GM18870 (cell line): ENCODE data around the gene PIK3CD.
"Not testable (repeated sequence)": the region's sequence is repeated elsewhere in the genome, so short reads cannot be mapped to it uniquely, and the experiment has no call there.

Experiments
- ATAC-seq: cut with Tn5 transposase; IDR thresholded peaks from one replicate; pipeline ENCODE4 v1.9.1; 2021; ENCODE audit warnings: moderate library complexity; ENCODE audit not compliant: unreplicated experiment

PIK3CD gene

DNA sequence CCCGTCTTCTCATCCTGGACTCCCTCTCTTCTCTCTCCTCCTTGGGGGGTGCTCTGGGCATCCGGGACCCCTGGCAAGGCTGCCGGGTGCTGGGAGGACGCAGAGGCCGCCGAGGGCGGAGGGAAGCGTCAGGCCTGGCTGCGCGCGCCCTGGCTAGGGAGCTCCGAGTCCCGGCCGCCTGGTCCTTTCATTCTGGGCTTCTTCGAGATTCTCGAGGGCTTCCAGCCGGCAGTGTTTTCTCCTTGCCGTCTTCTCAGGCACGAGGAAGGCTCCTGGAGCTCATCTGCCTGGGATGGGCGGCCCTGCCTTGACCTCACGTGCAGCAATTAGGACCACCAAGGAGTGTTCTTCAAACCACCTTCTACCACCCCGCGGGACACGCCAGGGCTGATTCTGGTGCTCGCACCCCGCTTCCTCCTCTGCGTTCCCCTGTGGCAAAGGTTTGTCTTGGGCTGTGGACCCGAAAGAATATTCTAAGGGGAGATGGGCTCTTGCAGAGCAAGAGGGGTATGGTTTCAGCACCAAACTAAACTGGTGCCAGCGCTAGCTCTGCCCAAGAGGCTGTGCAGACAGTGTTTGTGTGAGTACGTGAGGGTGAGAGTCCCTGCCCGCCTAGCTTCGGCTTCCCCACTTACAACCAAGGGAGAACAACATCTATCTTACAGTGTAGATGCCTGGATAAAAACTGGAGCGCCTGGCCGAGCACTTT lies 36.5 kb downstream of the PIK3CD start:
- ATAC-seq = no peak

DNA sequence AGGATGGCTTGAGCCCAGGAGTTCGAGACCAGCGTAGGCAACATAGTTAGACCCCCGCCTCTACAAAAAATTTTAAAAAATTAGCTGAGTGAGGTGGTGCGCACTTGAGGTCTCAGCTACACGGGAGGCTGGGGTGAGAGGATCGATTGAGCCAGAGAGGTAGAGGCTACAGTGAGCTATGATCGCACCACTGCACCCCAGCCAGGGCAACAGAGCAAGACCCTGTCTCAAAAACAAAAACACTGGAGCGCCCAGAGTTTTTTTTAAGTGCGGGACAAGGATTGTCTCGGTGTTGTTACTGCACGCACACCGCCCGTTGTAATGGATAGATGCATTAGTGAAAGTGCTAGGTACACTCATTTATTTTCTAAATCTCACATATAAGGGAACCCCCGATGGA lies 37.1 kb downstream of the PIK3CD start:
- ATAC-seq = no peak

DNA sequence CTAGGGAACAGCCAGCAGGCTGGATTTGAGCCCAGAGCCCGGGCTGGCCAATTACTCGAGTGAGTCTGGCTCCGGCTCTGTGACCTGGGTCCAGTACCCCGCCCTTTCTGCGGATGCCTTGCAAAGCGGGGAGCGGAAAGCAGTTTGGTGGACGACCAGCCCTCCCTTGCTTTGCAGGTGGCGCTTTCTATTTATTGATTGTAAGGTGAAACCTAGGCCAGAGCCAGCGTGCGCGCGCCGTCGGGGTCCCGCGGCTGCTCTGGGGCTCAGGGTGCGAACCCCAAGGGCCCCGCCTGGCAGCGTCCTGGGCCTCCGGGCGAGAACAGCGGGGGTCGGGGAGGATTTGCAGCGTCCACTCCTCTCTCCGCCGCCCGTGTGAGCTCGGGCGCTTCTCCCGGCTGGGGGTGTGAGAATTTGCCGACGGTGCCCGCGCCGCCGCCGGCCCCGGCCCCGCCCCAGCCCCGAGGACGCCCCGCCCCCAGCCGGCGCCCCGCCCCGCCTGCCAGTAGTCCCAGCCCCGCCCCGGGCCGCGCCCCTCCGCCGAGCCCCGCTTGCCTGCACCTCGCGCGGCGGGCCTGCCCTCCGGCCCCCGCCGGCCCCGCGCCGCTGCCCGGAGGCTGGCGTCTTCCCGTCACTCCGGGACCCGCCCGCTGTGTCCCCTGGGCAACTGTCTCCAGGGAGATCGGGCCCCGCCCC lies 37.6 kb downstream of the PIK3CD start:
- ATAC-seq = no peak

DNA sequence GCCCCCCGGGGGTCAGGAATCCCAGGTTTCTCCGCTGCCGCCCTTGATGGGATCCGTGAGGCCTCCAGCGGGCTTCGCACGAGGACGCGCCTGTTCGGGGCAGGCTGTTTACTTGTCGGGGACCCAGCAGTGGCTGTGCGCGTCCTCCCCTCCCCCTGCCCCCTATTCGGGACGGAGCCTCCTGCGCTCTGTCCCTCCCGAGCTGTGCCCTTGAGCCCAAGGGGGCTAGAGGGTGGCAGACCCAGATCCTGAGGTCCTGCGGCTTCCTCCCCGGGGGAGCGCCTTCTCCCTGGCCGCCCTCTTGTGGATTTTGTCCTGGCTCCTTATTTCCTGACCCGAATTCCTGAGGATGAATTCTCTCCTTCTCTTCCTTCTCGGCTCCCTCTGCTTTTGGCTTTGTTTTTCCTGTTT lies 38.4 kb downstream of the PIK3CD start:
- no peak for ATAC-seq

DNA sequence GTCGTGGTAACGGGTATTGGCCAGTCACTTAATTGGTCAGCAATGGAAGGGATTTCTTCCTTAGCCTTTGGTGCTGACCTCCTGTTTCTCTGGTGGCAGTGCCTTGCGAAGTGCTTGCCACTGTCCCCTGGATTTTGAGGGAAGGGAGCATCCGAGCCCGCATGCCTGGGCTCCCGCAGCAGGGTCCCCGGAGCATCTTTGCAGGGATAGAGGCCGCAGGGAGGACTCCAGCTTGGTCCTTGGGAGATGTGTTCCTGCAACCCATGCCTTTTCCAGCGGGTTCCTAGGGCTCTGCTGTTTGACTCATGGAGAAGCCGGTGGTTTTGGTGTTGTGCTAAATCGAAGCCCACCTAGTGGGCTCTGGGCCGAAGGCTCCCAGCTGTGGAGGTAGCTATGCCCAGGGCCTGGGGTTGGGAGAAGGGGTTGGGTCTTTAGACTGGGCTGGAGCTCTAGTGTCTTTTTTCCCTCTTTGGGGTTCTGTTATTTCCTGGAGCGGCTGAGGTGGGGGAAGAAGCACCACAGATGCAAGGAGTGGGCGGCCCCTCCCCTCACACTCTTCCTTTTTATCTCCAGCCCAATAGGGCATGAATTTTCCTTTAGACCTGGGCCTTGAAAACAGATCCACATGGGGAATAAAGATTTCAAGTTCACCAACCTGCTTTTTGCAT lies 39.0 kb downstream of the PIK3CD start:
- ATAC-seq = no peak

DNA sequence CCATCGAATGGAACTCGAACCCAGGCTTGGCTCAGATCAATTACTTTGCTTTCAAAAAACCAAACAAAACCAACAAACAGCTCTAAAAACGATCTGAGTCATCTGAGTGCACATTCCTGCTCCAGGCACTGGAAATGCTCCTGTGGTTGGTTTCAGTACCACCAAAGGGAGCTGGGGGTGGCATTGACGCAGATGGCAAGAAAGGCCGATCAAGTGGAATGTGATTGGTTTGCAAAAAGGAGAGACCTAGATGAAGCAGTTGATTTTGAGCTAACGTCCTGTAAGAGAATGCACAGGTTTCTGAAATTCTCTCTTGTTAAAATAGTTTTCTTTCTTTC lies 39.5 kb downstream of the PIK3CD start:
- ATAC-seq = no peak

DNA sequence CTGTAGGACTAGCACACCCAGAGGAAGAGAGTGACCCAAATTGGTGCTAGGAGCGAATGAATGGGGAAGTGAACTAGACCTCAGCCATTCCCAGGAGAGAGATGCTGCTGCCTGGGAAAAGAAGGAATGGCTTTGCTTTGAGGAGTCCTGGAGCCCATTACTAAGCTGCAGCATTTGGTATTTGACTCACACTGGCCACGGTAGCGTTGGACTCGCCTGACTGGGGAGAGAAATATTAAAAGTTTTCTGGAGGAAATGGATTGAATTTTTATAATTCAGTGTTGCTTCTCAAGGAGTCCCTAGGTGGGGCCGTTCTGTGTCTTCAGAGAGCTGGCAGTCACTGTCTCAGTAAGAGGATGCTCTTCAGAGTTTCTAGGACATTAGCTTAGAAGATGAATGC lies 40.2 kb downstream of the PIK3CD start:
- no peak for ATAC-seq

DNA sequence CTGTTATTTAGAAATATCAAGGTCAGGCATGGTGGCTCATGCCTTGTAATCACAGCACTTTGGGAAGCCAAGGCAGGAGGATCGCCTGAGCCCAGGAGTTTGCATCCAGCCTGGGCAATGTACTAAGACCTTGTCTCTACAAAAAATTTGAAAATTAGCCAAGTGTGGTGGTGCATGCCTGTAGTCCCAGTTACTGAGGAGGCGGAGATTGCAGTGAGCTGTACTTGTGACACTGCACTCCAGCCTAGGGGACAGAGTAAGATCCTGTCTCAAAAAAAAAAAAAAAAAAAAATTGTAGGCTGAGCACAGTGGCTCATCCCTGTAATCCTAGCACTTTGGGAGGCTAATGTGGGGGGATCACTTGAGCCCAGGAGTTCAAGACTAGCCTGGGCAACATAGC lies 45.3 kb downstream of the PIK3CD start:
- ATAC-seq = no peak

DNA sequence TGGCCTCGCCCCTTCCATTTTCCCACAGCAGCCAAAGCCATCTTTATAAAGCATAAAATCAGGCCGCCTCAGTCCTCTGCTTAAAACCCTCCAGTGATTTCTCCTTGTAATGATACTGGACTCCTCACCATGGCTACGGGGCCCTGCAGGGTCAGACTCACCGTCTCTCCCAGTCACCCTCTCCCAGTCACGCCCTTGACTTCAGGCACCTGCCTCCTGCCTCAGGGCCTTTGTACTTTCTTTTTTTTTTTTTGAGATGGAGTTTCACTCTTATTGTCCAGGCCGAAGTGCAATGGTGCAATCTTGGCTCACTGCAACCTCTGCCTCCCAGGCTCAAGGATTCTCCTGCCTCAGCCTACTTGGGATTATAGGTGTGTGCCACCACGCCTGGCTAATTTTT lies 47.8 kb downstream of the PIK3CD start:
- ATAC-seq = no peak

DNA sequence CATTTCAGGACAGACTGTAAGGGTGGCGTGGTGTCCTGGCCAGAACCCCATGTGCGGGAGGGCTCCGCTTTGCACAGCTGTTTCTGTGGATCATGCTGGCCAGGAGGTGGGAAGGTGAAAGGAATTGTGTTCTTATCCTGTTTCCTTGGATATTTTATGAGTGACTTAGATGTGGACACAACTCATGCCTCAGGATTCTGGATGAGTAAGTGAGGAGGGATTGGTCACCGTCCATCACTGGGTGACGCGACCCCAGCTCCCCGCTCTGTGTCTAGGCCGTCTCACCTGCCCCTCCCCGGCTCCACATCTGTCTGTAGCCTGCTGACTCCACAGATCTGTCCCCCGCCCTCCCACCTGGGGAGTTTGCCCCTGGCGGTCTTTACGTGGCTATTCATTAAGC lies 48.8 kb downstream of the PIK3CD start:
- no peak for ATAC-seq

DNA sequence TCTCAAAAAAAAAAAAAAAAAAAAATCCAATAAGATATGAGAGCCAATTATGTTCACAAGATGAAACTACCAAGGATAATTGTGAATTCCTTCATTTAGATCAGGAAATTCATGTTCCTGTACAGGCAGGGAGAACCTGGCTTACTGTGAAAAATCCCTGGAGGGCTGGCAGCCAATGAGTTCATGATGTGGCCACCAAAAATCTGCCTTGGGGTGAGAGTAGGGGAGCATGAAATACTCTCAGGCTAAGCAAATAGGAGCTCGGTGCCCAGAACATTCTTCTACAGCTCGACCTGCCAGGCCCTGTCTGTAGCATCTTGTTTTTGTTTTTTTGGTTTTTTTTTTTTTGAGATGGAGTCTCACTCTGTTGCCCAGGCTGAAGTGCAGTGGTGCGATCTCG lies 50.1 kb downstream of the PIK3CD start:
- ATAC-seq = no peak

DNA sequence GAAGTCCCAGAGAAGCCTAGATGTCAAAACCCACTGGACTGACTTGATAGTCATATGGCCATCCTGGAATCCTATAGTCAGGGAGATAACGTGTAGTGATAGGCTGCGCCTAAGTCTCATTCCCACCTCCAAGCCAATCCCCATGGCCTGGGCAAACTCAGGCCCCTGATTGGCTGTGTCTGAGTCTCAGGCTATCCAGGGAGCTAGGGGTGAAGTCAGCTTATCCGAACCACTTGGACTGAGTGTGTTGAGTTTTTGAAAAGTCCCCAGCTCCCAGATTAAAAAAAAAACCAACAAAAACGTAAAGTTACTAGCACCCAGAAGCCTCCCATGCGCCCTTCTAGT lies 51.6 kb downstream of the PIK3CD start:
- ATAC-seq = no peak

DNA sequence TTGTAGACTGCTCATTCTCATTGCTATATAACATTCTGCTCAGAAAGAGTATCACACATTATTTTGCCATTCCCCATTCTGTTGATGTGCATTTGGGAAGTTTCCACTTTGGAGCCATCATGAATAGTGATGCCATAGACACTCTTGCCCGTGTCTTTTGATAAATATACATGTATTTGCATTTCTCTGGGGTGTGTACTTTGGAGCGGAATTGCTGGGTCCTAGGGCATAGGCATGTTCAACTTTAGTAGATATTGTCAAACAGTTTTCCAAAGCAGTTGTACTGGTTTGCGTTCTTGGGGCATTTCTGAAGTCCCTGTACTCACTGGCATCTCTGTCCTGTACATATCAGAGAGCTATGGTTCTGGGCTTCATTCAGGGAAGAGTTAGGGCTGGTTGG lies 52.1 kb downstream of the PIK3CD start:
- no peak for ATAC-seq

DNA sequence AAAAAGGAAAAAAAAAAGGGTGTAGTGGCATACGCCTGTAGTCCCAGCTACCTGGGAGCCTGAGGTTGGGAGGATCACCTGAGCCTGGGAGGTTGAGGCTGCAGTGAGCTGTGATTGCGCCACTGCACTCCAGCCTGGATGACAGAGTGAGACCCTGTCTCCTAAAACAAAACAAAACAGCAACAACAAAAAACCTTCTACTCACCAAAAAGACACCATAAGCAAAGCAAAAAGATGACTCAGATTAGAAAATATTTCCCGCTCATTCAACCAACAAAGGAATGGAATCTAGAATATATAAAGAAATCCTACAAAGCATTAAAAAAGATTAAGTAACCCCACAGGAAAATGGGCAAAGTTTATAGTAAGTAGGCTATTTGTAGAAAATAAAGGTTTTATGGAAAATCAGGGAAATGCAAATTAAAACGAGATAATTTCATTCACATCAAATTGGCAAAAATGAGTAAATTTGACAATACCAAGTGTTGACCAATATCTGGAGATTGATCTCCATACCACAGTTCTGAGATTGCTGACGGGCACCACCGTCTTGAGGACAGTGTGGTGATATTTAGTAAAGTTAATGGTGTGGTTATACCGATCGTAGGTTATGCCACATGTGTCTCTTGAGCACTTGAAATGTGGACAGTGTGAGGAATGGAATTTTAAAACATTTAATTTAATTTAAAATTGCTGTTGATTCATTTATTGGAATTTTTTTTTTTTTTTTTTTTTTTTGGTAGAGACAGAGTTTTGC lies 54.0 kb downstream of the PIK3CD start:
- ATAC-seq = no peak

DNA sequence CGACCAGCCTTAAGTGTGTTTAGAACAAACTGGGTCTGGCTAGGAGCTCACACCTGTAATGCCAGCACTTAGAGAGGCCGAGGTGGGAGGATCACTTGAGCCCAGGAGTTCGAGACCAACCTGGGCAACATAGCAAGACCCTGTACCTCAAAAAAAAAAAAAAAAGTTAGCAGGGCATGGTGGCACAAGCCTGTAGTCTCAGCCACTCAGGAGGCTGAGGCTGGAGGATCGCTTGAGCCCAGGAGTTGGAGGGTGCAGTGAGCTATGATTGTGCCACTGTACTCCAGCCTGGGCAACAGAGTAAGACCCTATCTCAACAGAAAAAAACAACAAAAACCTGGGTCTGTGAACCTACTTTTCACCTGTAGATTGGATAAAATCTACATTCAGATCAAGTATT lies 54.6 kb downstream of the PIK3CD start:
- ATAC-seq = no peak

DNA sequence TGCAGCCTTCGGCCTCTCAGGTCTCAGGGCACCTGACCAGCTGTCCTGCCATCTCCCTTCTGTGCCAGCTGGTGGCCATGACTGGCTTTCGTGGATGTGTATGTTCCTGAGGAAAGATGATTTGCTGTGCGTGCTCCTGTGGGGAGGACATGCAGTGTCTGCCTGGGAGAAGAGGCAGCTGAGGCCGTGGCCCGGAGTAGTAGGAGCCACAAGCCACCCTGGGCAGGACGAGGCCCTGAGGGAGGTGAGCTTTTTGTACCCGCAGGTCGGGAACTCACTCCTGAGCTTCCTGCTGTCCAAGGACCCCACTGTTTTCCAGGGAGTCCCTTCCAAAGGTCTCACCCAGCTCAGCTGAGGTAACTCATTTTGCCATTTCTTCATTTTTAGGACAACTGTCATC lies 58.5 kb downstream of the PIK3CD start:
- no peak for ATAC-seq

DNA sequence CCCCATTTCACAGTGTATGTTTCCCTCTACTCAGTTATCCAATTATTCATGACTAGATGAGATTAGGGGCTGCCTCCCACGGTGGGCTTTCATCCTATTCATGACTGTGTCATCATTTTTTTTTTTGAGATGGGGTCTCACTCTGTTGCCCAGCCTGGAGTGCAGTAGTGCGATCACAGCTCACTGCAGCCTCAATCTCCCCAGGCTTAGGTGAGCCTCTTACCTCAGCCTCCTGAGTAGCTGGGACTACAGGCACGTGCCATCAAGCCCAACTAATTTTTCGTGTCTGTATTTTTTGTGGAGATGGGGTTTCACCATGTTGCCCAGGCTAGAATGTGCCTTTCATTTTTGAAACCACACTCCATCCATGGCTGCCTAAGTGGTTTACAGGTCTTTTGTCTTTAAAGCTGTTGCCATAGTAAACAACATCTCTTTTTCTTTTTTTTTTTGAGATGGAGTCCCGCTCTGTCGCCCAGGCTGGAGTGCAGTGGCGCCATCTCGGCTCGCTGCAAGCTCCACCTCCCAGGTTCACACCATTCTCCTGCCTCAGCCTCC lies 60.0 kb downstream of the PIK3CD start:
- no peak for ATAC-seq

DNA sequence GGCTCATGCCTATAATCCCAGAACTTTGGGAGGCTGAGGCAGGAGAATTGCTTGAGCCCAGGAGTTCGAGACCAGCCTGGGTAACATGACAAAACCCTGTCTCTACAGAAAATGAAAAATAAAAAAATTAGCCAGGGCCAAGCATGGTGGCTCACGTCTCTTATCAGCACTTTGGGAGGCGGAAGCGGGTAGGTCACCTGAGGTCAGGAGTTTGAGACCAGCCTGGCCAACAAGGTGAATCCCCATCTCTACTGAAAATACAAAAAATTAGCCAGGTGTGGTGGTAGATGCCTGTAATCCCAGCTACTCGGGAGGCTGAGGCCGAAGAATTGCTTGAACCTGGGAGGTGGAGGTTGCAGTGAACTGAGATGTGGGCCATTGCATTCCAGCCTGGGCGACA lies 61.2 kb downstream of the PIK3CD start:
- ATAC-seq = not testable (repeated sequence)

DNA sequence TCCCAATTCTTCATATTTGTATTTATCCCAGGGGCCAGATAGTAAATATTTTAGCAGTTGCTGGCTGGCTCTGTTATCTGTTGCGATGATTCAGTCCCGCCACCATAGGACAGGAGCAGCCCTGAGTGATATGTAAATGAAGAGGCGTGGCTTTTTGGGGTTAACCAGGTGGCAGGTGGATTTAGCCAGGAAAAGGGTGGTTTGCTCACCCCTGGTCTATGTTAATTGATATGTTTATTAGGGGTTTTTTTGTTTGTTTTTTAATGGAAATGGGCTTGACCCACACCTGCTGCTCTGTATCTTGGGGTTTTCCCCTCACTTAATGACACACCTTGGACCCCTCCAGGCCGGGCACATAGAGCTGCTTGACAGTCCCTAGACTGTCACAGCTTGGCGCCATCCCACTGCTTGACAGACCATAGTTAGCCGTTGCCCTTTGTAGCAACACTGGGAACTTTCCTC lies 62.8 kb downstream of the PIK3CD start:
- no peak for ATAC-seq

DNA sequence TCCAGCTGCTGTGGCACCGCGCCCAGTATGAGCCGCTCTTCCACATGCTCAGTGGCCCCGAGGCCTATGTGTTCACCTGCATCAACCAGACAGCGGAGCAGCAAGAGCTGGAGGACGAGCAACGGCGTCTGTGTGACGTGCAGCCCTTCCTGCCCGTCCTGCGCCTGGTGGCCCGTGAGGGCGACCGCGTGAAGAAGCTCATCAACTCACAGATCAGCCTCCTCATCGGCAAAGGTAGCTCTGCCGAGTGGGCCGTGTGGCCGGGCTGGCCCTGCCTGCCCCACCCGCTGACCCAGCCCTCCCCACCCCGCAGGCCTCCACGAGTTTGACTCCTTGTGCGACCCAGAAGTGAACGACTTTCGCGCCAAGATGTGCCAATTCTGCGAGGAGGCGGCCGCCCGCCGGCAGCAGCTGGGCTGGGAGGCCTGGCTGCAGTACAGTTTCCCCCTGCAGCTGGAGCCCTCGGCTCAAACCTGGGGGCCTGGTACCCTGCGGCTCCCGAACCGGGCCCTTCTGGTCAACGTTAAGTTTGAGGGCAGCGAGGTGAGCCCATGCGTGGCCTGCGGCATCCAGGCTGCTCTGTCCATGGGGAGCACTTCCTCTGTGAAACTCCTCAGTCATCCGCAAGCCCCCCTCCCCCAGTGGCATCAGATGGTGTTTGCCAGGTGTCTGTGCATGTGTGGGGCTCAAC lies 64.2 kb downstream of the PIK3CD start:
- ATAC-seq = no peak
